ENCODE results near the gene IMMP2L. TPM values are rescaled to one million over a fixed set of nuclear protein-coding genes. Genes with fewer than 3 reads are reported as not detected.

IMMP2L gene
- total RNA-seq, 2 donors from 2014 or later, result 10.5 to 17.4 TPM

DNA sequence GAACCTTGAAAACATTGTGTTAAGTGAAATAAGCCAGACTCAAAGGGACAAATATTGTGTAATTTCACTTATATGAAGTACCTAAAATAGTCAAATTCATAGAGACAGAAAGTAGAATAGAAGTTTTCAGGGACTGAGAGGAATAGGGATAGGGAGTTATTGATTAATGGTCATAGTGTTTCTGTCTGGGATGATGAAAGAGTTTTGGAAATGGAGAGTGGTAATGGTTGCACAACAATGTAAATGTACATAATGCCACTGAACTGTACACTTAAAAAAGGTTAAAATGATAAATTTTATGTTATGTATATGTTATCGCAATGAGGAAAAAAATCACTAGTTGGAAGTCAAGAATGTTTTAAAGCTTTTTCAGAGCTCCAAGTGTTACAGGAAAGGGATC, 33.5 kb upstream of the IMMP2L start:
- 84 to 93% methylated on average over 1 of the region's 1 CpG for WGBS, 2 donors
- no peak overlapping the region for H3K27ac ChIP-seq
- DNase-seq, result no peak
- H3K4me1 ChIP-seq, result no peaks in the 10 kb centered on the region
- no peaks in the 10 kb centered on the region for H3K27me3 ChIP-seq
- intact Hi-C loops (cut with DNase I), result no loop called here
- H3K36me3 ChIP-seq (replicated peaks in 1 of 2; ENCODE audit: insufficient read depth in 1 of 2, low read depth in 2 of 2), result no peaks in the 10 kb centered on the region
- TF ChIP-seq, protein P1, sequence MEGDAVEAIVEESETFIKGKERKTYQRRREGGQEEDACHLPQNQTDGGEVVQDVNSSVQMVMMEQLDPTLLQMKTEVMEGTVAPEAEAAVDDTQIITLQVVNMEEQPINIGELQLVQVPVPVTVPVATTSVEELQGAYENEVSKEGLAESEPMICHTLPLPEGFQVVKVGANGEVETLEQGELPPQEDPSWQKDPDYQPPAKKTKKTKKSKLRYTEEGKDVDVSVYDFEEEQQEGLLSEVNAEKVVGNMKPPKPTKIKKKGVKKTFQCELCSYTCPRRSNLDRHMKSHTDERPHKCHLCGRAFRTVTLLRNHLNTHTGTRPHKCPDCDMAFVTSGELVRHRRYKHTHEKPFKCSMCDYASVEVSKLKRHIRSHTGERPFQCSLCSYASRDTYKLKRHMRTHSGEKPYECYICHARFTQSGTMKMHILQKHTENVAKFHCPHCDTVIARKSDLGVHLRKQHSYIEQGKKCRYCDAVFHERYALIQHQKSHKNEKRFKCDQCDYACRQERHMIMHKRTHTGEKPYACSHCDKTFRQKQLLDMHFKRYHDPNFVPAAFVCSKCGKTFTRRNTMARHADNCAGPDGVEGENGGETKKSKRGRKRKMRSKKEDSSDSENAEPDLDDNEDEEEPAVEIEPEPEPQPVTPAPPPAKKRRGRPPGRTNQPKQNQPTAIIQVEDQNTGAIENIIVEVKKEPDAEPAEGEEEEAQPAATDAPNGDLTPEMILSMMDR (IDR thresholded peaks at IDR 0.05), result no peak
- no peak for TF ChIP-seq POLR2A (IDR thresholded peaks at IDR 0.05)
- H3K4me3 ChIP-seq, result no peak overlapping the region
- ATAC-seq, result no peak
- no peaks in the 10 kb centered on the region for H3K9me3 ChIP-seq

DNA sequence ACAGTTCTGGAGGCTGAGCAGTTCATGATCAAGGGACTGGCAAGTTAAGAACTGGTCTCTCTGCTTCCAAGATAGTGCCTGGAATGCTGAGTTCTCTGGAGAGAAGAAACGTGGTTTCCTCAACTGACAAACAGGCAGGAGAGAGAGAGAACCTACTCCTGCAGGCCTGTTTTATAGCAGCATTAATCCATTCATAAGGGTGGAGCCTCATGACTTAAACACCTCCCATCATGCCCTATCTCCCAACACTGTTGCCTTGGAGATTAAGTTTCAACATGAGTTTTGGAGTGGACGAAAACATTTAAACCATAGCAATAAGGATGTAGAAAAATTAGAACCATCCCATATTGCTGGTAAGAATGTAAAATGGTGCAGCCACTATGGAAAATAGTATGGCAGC, 32.3 kb upstream of the IMMP2L start:
- intact Hi-C loops (cut with DNase I), result no loop called here
- Histone ChIP-seq H3K4me1 (no peaks in the 10 kb centered on the region), H3K27ac (no peak overlapping the region), H3K27me3 (no peaks in the 10 kb centered on the region), H3K4me3 (no peak overlapping the region), H3K9me3 (no peaks in the 10 kb centered on the region), H3K36me3 (replicated peaks in 1 of 2; ENCODE audit: insufficient read depth in 1 of 2, low read depth in 2 of 2) (no peaks in the 10 kb centered on the region)
- no peak for TF ChIP-seq POLR2A (IDR thresholded peaks at IDR 0.05)
- TF ChIP-seq, protein P1 (IDR thresholded peaks at IDR 0.05), result no peak
- DNase-seq (no peak), ATAC-seq (no peak)
- 38 to 44% methylated on average over 2 of the region's 2 CpGs for WGBS, 2 donors

DNA sequence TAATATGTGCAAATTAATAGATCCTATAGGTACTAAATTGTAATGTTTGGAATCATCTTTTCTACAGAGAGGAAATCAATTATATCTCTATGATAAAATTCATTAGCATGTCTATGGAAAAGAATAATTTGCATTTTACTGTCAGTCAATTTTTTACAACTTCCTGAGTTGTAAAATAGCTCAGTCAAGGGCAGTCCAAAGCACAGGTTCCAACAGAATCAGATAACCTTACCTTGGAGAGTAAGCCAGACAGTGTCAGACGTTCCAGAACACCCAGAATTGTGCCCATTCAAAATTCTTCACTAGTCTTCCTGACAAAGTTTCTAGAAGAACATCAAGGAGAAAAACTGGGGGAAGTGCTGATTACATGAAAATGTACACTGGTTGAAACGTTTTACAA, 31.1 kb upstream of the IMMP2L start:
- intact Hi-C loops (cut with DNase I), result no loop called here
- no peak overlapping the region for H3K27ac ChIP-seq
- DNase-seq, result no peak
- no peak for TF ChIP-seq POLR2A (IDR thresholded peaks at IDR 0.05)
- TF ChIP-seq, protein P1 (IDR thresholded peaks at IDR 0.05), result no peak
- no peaks in the 10 kb centered on the region for H3K4me1 ChIP-seq
- no peaks in the 10 kb centered on the region for H3K36me3 ChIP-seq (replicated peaks in 1 of 2; ENCODE audit: insufficient read depth in 1 of 2, low read depth in 2 of 2)
- H3K9me3 ChIP-seq, result no peaks in the 10 kb centered on the region
- 20 to 30% methylated on average over 2 of the region's 2 CpGs for WGBS, 2 donors
- ATAC-seq, result no peak
- H3K27me3 ChIP-seq, result no peaks in the 10 kb centered on the region
- no peak overlapping the region for H3K4me3 ChIP-seq

DNA sequence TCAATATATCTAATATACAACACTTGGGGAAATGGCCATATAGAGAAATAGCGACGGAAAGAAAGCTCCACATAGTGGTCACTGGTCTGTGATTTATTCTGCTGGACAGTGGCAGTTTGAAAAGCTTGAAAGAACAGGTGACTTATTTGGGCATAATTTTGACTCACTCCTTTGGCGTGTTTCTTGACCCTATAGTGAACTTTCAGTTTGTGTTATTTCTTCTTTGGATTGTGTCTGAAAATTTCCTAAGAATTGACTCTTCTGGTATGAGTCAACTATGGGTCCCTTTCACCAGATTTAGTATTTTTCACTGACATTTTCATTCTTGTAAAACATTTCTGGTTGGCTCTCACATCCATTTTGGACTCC, 25.8 kb upstream of the IMMP2L start:
- intact Hi-C loops (cut with DNase I), result no loop called here
- 85 to 87% methylated on average over 3 of the region's 3 CpGs for WGBS, 2 donors
- H3K27ac ChIP-seq, result no peak overlapping the region
- no peak overlapping the region for H3K4me3 ChIP-seq
- no peak for ATAC-seq
- H3K4me1 ChIP-seq, result no peaks in the 10 kb centered on the region
- TF ChIP-seq, protein P1 (IDR thresholded peaks at IDR 0.05), result no peak
- TF ChIP-seq POLR2A (IDR thresholded peaks at IDR 0.05), result no peak
- H3K9me3 ChIP-seq, result no peaks in the 10 kb centered on the region
- DNase-seq, result no peak
- no peaks in the 10 kb centered on the region for H3K27me3 ChIP-seq
- H3K36me3 ChIP-seq (replicated peaks in 1 of 2; ENCODE audit: insufficient read depth in 1 of 2, low read depth in 2 of 2), result no peaks in the 10 kb centered on the region

DNA sequence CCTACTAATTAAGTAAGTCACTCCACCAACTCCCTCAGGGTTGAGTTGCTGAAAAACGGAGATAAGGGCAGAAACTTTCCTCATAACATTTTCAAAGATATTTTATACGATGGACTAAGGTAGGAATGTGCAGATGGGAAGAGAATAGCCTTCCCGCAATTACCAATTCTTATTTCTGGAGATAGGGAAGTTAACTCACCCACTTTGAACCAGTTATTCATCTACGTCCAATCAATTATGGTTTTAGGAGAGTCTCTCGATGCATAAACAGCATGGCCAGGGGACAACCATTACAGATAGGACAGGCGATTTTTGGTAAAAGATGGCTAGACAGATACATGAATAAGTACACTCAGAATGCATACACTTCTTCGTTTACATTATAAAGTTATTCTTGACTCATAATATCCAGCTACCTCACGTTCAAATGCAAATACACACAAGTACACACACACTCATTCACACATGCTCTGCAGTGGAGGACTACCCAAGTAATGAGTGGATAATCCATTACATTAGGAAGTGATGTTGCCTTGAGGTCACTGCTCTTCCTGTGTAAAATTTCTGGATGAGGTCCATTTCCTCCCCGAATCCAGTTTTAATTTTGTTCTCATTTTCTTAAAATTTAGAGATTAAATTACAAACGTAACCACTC, 25.2 kb upstream of the IMMP2L start:
- intact Hi-C loops (cut with DNase I), result no loop called here
- Histone ChIP-seq H3K36me3 (replicated peaks in 1 of 2; ENCODE audit: insufficient read depth in 1 of 2, low read depth in 2 of 2) (no peaks in the 10 kb centered on the region), H3K4me3 (no peak overlapping the region), H3K4me1 (no peaks in the 10 kb centered on the region), H3K9me3 (no peaks in the 10 kb centered on the region), H3K27ac (no peak overlapping the region), H3K27me3 (no peaks in the 10 kb centered on the region)
- TF ChIP-seq POLR2A (IDR thresholded peaks at IDR 0.05), result no peak
- TF ChIP-seq, protein P1 (IDR thresholded peaks at IDR 0.05), result no peak
- no peak for DNase-seq
- WGBS, 2 donors, result 64 to 72% methylated on average over 10 of the region's 10 CpGs
- no peak for ATAC-seq

Data from body of pancreas (tissue), 4 donors.